ENCODE data around the gene HDHD3.
"Not testable (repeated sequence)": the region's sequence is repeated elsewhere in the genome, so short reads cannot be mapped to it uniquely, and the experiment has no call there.

The HDHD3 gene

DNA sequence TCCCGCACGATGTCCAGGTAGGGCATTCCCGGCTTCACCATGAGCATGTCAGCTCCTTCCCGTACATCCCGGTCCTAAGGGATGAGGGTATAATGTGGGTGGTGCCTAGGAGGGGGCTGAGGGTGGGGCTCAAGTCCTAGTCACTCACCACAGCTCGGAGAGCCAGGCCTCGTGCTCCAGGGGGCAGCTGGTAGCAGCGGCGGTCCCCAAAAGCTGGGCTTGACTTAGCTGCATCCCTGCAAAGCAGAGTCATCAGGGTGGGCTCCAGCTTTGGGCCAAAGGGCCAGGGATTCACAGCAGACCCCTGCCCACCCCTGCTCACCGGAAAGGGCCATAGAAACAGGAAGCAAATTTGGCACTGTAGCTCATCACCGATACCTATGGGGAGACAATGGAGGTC lies 12.7 kb upstream of the HDHD3 start:
- DNase-seq (ENCODE audit: low read depth), result no peak

DNA sequence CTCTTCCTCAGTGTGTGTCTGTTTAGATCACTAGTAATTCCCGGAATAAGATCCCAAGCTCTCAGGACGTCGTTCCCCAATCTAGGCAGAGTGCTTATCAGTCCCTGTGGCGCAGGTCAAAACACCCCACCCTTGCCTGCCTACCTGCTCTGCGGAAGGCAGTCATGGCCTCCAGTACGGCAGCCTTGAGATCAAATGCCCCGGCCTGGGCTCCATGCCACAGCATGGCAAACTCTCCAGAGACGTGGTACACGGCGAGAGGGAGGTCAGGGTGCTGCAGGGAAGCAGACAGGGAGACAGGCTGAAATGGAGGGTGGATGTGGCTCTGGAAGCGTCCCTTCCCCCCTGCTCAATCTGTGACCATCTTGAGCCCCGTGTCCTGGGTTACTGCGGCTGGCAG lies 12.0 kb upstream of the HDHD3 start:
- DNase-seq (ENCODE audit: low read depth), result no peak

DNA sequence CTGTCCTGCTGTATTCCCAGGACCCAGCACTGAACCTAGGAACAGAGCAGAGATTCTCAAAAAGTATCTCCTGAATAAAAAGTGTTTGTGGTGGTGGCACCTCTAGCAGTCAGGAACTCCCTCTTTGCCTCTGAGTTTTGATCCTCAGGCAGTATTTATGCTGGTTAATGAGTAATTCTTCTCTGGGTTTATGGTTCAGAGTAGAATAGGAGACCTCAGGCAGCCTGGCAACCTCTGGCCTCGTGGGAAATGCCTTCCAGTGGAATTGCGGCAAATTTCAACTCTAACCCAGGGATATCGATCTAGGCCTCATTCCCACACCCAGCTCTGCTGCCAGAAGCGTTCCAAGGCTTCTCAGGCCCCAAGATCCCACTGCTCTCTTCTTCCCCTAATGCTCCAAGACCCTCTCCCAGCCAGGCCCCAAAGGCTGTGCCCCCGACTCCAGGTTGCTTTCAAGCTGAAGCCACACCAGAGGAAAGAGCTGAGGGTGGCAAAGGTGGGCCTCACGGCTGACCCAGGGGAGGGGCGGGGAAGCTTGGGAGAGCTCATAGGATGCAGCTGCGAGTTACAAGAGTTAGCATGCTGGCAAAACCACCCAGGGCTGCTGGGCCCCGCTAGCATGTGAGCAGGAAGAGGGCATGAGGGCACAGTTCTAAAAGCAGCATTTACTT lies 10.9 kb upstream of the HDHD3 start:
- DNase-seq (ENCODE audit: low read depth), result no peak

DNA sequence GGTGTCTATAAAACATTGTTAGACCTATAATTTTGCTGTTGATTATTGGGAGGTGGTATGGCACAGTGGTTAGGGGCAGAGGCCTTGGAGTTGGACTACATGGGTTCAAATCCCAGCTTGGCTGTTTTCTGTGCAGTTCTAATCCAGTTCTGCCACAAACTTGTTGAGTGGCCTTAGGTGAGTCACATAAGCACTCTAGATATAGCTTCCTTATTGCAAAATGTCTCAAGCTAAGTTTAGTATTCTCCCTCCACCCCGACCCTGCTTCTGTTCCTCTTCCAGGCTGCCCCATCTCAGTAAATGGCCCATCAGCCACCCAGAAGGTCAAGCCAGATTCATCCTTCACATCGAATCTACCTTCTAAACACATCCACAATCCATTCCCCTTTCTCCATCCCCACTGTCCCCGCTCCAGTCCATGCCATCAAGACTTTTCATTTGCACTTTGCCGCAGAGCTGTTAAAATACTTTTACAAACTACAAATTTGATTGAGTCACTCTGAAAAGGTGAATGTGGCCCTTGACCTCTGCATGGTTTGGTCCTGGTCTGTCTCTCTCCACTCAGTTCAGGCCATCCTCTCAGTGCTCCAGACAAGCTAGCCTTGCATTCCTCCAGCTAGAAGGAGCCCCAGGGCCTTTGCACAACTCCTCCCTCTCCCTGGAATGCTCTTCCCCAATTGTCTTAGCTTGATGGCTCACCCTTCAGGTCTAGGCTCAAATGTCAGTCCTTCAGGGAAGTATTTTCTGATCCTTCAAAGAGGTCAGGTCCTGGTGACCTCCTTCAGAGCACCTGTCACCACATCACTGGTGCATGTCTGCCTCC lies 10.0 kb upstream of the HDHD3 start:
- DNase-seq (ENCODE audit: low read depth), result no peak

DNA sequence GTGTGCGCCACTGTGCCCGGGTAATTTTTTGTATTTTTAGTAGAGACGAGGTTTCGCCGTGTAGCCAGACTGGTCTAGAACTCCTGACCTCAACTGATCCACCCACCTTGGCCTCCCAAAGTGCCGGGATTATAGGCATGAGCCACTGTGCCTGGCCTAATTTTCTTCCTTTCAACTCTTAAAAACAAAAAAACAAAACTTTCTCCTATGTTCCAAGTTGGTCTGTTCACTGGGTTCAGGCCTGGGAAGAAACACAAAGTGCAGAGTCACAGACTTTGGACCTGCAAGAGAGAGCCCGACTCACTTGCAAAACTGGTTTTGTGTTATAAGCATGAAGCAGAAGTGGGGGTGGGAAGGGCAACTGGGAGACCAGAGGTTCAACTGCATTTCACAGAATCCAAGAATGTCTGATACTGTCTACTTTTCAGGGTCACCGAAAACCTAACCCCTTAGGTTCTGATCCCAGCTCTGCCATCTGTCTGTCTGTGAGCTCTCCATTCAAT lies 5.2 kb upstream of the HDHD3 start:
- no peak for DNase-seq (ENCODE audit: low read depth)

DNA sequence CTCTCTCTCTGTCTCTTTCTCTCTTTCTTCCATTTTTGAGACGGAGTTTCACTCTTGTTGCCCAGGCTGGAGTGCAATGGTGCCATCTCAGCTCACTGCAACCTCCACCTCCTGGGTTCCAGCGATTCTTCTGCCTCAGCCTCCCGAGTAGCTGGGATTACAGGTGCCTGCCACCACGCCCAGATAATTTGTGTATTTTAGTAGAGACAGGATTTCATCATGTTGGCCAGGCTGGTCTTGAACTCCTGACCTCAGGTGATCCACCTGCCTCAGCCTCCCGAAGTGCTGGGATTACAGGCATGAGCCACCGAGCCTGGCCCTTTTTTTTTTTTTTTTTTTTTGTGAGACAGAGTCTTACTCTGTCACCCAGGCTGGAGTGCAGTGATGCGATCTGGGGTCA lies 4.7 kb upstream of the HDHD3 start:
- DNase-seq (ENCODE audit: low read depth), result not testable (repeated sequence)

DNA sequence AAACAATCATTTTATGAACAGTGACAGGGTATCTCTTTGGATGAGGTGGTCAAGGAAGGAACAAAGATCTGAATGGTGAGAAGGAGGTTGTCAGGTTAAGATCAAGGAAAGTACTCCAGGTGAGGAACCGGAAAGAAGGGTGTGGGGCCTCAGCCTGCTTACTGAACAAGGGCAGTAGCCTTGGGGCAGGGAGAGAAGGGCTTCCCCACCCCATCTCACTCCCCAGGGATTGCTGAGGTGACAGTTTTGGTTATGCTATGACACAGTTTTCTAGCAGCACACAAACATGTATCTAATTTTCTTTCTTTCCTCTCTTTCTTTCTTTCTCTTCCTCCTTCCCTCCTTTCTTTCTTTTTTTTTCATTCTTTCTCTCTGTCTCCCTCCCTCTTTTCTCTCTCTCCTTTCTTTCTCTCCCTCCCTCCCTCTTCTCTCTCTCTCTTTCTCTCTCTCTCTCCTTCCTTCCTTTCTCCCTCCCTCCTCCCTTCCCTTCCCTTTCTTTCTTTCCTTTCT lies 4.1 kb upstream of the HDHD3 start:
- no peak for DNase-seq (ENCODE audit: low read depth)

DNA sequence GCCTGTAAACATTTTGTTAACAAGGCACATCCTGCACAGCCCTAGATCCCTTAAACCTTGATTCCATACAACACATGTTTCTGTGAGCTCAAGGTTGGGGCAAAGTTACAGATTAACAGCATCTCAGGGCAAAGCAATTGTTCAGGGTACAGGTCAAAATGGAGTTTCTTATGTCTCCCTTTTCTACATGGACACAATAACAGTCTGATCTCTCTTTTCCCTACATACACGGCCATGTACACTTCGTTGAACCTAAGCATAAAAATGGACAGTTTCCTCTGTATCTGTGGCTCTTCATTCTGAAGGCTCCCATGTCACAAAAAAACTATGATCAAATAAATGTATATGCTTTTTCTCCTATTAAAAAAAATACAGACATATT lies 3.0 kb upstream of the HDHD3 start:
- DNase-seq (ENCODE audit: low read depth), result not testable (repeated sequence)

DNA sequence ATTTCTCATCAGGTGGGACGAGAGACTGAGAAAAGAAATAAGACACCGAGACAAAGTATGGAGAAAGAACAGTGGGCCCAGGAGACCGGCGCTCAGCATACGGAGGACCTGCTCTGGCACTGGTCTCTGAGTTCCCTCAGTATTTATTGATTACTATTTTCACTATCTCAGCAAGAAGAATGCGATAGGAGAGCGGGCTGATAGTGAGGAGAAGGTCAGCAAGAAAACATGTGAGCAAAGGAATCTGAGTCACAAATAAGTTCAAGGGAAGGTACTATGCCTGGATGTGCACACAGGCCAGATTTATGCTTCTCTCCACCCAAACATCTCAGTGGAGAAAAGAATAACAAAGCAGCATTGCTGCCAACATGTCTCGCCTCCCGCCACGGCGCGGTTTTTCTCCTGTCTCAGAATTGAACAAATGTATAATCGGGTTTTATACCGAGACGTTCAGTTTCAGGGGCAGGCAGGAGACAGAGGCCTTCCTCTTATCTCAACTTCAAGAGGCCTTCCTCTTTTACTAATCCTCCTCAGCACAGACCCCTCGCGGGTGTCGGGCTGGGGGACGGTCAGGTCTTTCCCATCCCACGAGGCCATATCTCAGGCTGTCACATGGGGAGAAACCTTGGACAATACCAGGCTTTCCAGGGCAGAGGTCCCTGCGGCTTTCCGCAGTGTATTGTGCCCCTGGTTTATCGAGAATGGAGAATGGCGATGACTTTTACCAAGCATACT lies 2.5 kb upstream of the HDHD3 start:
- not testable (repeated sequence) for DNase-seq (ENCODE audit: low read depth)

DNA sequence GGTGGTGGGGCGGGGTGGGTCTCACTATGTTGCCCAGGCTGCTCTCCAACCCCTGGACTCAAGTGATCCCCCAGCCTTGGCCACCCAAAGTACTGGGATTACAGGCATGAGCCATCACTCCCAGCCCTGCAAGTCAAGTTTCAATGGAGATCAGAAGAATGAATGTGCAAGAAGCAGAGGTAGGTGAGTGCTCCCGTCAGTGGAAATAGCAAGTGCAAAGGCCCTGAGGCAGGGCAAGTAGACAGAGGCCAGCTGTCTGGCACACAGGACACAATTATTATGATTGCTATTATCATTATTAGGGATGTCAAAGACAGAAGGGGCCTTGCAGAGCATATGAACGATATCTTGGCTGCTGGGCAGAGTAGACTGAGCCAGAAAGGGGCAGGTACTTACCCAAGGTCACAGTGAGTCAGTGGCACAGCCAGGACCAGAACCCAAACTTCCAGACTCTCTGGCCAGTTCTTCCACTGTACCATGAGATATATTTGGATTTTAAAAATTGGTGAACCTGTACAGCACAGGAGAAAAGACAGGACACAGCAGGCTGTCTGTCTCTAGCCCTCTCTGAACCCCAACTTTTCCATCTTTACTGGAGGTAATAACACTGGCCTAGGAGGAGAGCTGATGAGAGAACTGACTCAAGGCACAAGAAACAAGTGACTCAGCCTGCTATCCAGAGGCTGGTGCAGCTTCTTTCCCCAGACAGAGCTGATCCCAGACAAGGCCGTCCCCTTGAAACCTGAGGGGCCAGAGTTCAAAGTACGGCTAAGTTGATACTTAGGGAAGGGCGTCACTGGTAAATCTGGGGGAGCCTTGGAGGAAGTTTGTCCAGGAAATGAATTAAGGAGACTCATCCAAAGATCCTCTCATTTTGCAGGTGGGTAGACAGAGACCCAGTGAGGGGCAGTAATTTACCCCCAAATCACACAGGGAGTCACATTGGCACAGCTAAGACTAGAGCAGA lies 1.4 kb downstream of the HDHD3 start:
- DNase-seq (ENCODE audit: low read depth), result no peak

DNA sequence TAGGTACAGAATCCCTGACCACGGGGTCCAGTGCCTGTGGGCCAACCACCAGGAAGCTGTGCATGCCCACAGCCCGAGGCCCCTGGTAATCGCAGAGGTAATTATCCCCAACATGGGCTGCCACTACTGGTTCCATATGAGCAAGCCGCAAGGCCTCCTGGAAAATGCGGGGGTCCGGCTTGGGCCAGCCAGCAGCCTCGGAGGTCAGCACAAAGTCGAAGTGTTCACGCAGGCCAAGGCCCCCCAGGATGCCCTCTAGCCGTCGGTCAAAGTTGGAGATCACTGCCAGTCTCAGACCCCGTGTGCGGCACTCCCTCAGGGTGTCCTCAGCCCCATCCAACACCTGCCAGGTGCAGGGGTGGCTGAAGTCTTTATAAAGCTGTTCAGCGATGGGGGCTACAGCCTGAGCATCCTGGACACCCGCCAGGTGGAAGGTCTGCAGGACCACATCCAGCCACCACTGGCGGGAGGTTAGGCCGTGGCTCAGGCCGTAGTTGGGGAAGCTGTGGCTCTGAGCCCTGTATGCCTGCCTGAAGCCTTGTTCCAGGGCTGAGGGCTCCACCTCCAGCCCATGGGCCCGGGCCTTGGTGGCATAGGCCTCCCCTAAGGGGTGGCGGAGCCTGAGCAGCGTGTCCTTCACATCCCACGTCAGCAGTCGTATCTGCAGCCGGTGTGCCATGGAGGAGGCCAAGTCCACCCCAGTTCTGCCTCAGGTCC lies 3.0 kb downstream of the HDHD3 start:
- DNase-seq (ENCODE audit: low read depth), result no peak

DNA sequence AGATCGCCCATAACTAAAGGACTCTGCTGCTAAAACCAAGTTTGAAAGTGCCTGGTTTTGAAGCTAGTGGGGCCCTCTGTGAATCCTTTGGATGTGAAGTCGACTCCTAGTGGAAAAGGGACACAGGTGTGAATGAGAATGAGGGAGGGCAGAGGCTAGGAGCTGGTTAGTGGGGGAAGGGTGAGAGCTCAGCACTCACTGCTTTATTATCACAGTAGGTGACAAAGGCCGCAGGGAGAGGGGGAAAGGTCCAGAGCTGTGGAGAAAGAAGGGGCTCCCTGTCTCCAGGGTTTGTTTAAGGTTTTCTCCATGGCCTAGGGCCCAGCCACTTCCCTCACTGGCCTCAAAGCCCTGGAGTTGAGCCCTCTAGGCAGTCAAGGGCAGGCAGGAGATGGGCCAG lies 3.5 kb downstream of the HDHD3 start:
- DNase-seq (ENCODE audit: low read depth), result no peak

DNA sequence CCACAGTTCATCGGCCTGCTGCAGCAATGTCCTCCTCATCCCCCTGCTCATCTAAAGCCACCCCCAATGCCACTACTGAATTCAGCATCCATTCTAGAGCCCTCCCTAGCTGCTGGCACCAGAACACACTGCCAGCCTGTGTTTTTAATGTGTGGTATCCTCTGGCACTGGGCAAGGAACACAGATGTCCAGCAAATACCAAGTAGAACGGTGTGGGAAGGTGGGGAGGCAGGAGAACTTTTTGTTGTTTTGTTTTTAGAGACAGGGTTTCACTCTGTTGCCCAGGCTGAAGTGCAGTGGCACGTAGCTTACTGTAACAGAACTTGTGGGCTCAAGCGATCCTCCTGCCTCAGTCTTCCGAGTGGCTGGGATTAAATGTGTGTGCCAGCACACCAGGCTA lies 4.7 kb downstream of the HDHD3 start:
- no peak for DNase-seq (ENCODE audit: low read depth)

DNA sequence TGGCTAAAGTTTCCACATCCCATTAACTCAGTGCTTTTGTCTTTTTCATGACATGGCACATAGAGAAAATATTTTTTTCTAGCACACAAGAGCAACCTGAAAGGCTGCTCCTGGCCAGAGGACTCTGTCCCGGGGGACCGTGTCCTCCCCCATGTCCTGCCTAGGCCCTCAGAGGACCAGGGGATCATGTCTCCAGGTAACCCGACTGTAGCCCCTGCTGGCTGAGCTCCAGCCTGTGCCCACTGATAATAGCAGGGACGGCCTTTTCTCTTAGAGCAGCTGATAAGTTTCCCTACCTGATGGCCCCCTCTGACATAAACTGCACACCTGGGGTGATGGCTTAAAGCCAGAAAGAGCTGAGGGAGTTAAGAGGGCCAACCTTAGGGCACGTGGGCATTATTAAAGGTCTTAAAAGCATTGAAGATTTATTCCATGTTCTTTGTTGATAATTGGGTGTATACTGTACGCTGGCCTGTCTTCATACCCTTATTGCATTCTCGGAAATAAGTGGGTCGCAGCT lies 5.9 kb downstream of the HDHD3 start:
- DNase-seq (ENCODE audit: low read depth), result no peak

DNA sequence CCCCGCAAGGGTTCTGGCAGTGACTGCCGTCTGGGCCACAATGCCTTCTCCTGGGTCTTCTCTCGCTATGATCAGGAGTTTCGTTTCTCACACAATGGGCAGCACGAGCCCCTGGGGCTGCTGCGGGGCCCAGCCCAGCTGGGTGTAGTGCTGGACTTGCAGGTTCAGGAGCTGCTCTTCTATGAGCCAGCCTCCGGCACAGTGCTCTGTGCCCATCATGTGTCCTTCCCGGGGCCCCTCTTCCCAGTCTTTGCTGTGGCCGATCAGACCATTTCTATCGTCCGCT lies 7.0 kb downstream of the HDHD3 start:
- DNase-seq (ENCODE audit: low read depth), result no peak

DNA sequence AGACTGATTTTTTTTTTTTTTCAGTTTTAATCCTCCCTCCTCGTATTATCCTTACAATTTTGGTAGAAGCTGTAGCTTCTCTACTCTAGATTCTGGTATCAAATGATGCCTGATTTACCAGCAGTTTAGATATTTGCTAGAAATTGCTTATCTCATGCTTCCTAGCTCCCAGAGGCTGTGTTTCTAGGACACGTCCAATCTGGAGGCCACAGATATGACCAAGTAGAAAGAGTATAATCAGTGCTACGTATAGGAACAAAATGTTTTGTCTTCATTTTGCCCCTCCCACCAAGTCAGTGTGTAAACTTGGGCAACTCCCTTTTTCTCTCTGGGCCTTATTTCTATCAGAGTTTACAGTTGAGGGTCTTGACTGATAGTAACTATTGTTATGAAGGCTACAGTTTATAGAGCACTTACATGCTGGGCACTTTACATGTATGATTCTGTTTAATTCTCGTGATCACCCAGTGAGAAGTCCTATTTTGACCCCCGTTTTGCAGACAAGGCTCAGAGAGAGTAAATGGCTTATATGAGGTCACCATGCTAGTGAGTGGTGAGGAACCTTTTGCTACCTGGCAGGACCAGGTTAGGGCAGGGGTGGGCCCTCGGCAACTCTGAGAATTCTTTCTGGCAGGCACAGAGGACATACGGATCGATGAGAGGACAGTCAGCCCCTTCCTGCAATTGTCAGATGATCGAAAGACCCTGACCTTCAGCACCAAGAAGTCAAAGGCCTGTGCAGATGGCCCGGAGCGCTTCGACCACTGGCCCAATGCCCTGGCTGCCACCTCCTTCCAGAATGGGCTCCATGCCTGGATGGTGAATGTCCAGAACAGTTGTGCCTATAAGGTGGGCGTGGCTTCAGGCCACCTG lies 7.6 kb downstream of the HDHD3 start:
- no peak for DNase-seq (ENCODE audit: low read depth)

DNA sequence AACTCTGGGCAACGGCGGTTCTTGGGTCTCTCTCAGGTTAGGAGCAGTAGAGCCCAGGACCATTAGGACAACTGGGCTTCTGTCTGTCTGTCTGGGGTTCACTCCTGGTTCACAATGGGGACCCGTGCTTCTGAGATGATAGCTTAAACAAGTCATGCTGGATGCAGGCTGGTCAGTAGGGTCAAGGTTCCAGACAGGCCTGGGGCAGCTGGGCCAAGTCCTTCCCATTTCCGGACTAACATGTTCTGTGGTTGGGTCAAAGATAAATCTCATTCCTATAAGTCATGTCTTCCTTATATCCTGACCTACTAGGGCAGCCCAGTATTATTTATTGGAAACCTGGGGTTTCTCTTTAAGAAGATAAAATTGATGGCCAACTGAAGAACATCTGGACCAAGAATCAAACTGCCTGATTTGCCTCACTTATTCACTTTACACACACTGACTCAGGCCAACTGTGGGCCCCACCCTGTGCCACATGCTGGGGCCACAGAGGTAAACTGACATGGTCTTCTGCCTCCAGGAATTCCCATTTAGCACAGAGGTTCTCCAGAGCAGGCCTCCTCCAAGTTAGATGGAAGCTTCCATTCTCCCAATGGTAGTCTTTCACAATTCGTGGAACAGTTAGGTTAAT lies 8.3 kb downstream of the HDHD3 start:
- DNase-seq (ENCODE audit: low read depth), result no peak

DNA sequence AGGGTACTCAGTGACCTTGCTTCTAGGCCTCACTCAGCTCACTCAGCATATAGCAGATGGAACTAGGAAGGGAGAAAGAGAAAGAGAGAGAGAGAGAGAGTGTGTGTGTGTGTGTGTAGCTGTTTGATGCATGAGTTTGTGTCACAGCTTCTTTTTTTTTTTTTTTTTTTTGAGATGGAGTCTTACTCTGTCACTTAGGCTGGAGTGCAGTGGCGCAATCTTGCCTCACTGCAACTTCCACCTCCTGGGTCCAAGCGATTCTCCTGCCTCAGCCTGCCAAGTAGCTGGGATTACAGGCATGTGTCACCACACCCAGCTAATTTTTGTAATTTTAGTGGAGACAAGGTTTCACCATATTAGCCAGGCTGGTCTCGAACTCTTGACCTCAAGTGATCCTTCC lies 11.1 kb downstream of the HDHD3 start:
- DNase-seq (ENCODE audit: low read depth), result not testable (repeated sequence)

DNA sequence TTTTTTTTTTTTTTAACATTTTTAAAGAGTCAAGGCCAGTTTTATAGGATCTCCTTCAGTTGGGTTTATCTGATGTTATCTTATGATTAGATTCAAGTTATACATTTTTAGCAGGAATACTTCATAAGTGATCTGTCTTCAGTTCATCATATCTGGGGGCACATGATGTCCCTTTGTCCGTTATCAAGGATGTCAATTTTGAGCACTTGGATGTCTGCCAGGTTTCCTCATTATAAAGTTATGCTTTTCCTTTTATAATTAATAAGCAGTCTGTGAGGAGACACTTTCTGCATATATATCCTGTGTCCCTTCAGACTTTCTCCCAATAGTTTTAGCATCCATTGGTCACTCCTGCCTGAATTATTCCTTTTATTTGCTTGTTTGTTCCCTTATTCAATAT lies 11.8 kb downstream of the HDHD3 start:
- DNase-seq (ENCODE audit: low read depth), result no peak

All from stromal cell of bone marrow (primary cell).